ENCODE data around the gene TRIM44.
"Not testable (repeated sequence)": the region's sequence is repeated elsewhere in the genome, so short reads cannot be mapped to it uniquely, and the experiment has no call there.

Gene TRIM44

GRCh38 chr11:35766651-35767050, 104.1 kb downstream of the TRIM44 start:
- DNase-seq: no peak
- in situ Hi-C loops (cut with HindIII; ENCODE audit: low pct_ligation_motif_present, low pct_unique_long_range_greater_than_20kb, low sequenced_read_pairs): no loop called here

- in situ Hi-C loops (cut with HindIII; ENCODE audit: low pct_ligation_motif_present, low pct_unique_long_range_greater_than_20kb, low sequenced_read_pairs); DNase-seq: not testable (repeated sequence)
Measured at GRCh38 chr11:35770425-35770824, 107.8 kb downstream of the TRIM44 start.

- no peak for DNase-seq
- in situ Hi-C loops (cut with HindIII; ENCODE audit: low pct_ligation_motif_present, low pct_unique_long_range_greater_than_20kb, low sequenced_read_pairs): no loop called here
Measured at GRCh38 chr11:35771722-35772121, 109.1 kb downstream of the TRIM44 start.

- in situ Hi-C loops (cut with HindIII; ENCODE audit: low pct_ligation_motif_present, low pct_unique_long_range_greater_than_20kb, low sequenced_read_pairs); DNase-seq: not testable (repeated sequence)
Measured at GRCh38 chr11:35777241-35777640, 114.7 kb downstream of the TRIM44 start.

GRCh38 chr11:35778943-35779342, 116.4 kb downstream of the TRIM44 start:
- not testable (repeated sequence) for DNase-seq

GRCh38 chr11:35779409-35779808, 116.8 kb downstream of the TRIM44 start:
- no peak for DNase-seq
- in situ Hi-C loops (cut with HindIII; ENCODE audit: low pct_ligation_motif_present, low pct_unique_long_range_greater_than_20kb, low sequenced_read_pairs): no loop called here

More at GRCh38 chr11:35778943-35779342, 116.4 kb downstream of the TRIM44 start:
- in situ Hi-C loops (cut with HindIII; ENCODE audit: low pct_ligation_motif_present, low pct_unique_long_range_greater_than_20kb, low sequenced_read_pairs): not testable (repeated sequence)

- no peak for DNase-seq
- in situ Hi-C loops (cut with HindIII; ENCODE audit: low pct_ligation_motif_present, low pct_unique_long_range_greater_than_20kb, low sequenced_read_pairs): no loop called here
Measured at GRCh38 chr11:35780951-35781860, 118.6 kb downstream of the TRIM44 start.

- in situ Hi-C loops (cut with HindIII; ENCODE audit: low pct_ligation_motif_present, low pct_unique_long_range_greater_than_20kb, low sequenced_read_pairs): no loop called here
- DNase-seq: no peak
Measured at GRCh38 chr11:35781861-35782470, 119.4 kb downstream of the TRIM44 start.

GRCh38 chr11:35783809-35784208, 121.2 kb downstream of the TRIM44 start:
- DNase-seq: no peak
- in situ Hi-C loops (cut with HindIII; ENCODE audit: low pct_ligation_motif_present, low pct_unique_long_range_greater_than_20kb, low sequenced_read_pairs): no loop called here

GRCh38 chr11:35784699-35785098, 122.1 kb downstream of the TRIM44 start:
- no peak for DNase-seq
- in situ Hi-C loops (cut with HindIII; ENCODE audit: low pct_ligation_motif_present, low pct_unique_long_range_greater_than_20kb, low sequenced_read_pairs): no loop called here

- DNase-seq: no peak
- in situ Hi-C loops (cut with HindIII; ENCODE audit: low pct_ligation_motif_present, low pct_unique_long_range_greater_than_20kb, low sequenced_read_pairs): no loop called here
Measured at GRCh38 chr11:35785287-35786167, 123.0 kb downstream of the TRIM44 start.

GRCh38 chr11:35786188-35786587, 123.6 kb downstream of the TRIM44 start:
- in situ Hi-C loops (cut with HindIII; ENCODE audit: low pct_ligation_motif_present, low pct_unique_long_range_greater_than_20kb, low sequenced_read_pairs): no loop called here
- no peak for DNase-seq

- DNase-seq: no peak
- in situ Hi-C loops (cut with HindIII; ENCODE audit: low pct_ligation_motif_present, low pct_unique_long_range_greater_than_20kb, low sequenced_read_pairs): no loop called here
Measured at GRCh38 chr11:35787013-35787504, 124.5 kb downstream of the TRIM44 start.

- in situ Hi-C loops (cut with HindIII; ENCODE audit: low pct_ligation_motif_present, low pct_unique_long_range_greater_than_20kb, low sequenced_read_pairs): no loop called here
- DNase-seq: no peak
Measured at GRCh38 chr11:35787626-35788025, 125.1 kb downstream of the TRIM44 start.

- in situ Hi-C loops (cut with HindIII; ENCODE audit: low pct_ligation_motif_present, low pct_unique_long_range_greater_than_20kb, low sequenced_read_pairs): no loop called here
- no peak for DNase-seq
Measured at GRCh38 chr11:35791088-35791958, 128.7 kb downstream of the TRIM44 start.

- no peak for DNase-seq
- in situ Hi-C loops (cut with HindIII; ENCODE audit: low pct_ligation_motif_present, low pct_unique_long_range_greater_than_20kb, low sequenced_read_pairs): no loop called here
Measured at GRCh38 chr11:35792148-35792845, 129.7 kb downstream of the TRIM44 start.

GRCh38 chr11:35792846-35793192, 130.2 kb downstream of the TRIM44 start:
- in situ Hi-C loops (cut with HindIII; ENCODE audit: low pct_ligation_motif_present, low pct_unique_long_range_greater_than_20kb, low sequenced_read_pairs): no loop called here
- DNase-seq: no peak

Measured in ACHN (cell line).